Measurements from ENCODE around the gene ODAD2. TPM values are rescaled to one million over a fixed set of nuclear protein-coding genes. Genes with fewer than 3 reads are reported as not detected.

Gene ODAD2
- total RNA-seq, 1 experiment from 2014 or later, result 20.4 TPM

DNA sequence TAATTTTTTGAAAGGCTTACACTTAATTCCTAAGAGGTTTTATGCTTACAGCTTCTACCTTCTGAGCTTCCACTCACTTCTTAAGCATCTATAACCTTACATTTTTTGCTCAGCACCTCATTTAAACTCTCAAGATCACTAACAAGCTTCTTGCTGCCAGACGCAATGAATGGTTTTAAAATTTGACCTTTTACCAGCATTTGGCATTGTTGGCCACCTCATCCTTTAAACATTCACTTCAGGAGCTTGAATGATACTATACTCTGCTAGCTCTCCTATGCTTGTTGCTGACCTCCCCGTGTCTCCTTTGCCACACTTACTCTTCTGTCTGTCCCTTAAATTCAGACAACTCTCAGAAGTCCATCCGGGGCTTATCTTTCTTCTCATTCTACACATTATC lies 37.7 kb upstream of the ODAD2 start:
- Histone ChIP-seq H2AFZ (ENCODE audit: low read depth, low read length, poor library complexity, severe bottlenecking) (no peak overlapping the region), H3K9me2 (ENCODE audit: insufficient read depth) (no peaks in the 10 kb centered on the region; the same call in 1 of the 2 replicates), H3K4me1 (ENCODE audit: control insufficient read depth in 1 of 2, insufficient read depth in 2 of 2, low read length in 2 of 2) (peaks cover 0 to 10% of the 10 kb centered on the region in 2 experiments; a peak in 1 of 4 replicates), H3K79me2 (ENCODE audit: insufficient read depth, low read length) (no peaks in the 10 kb centered on the region), H4K20me1 (ENCODE audit: insufficient read depth) (no peaks in the 10 kb centered on the region), H3K27ac (ENCODE audit: low read depth, low read length) (no peak overlapping the region), H3K4me2 (ENCODE audit: low read length) (0 out of 2 replicates have a peak overlapping the region, but pooled peaks have one; percentile 2), H3K9me3 (ENCODE audit: control insufficient read depth in 1 of 2, insufficient read depth in 1 of 2, low read depth in 1 of 2, low read length in 2 of 2) (no peaks in the 10 kb centered on the region), H3K4me3 (replicated peaks in 1 of 2; ENCODE audit: low read depth in 1 of 2, low read length in 2 of 2) (no peak overlapping the region), H3K9ac (ENCODE audit: low read length) (no peak overlapping the region), H3K36me3 (ENCODE audit: control insufficient read depth in 1 of 2, insufficient read depth in 2 of 2, low read length in 2 of 2) (no peaks in the 10 kb centered on the region), H3K27me3 (ENCODE audit: insufficient read depth, low read length) (no peaks in the 10 kb centered on the region)
- no peak for DNase-seq (ENCODE audit: low read depth, low spot score)
- BruUV-seq (replicated peaks), result no TSS peak
- no peak for ATAC-seq
- POLR2A ChIA-PET, result no interaction called here
- CTCF ChIA-PET, result no interaction called here
- intact Hi-C loops (cut with micrococcal nuclease), result no loop called here
- no peak for TF ChIP-seq CEBPB (IDR thresholded peaks at IDR 0.05; ENCODE audit: low read depth)
- no peak for TF ChIP-seq RAD21 (IDR thresholded peaks at IDR 0.05; ENCODE audit: low read depth)
- TF ChIP-seq POLR2A (IDR thresholded peaks at IDR 0.05; ENCODE audit: borderline replicate concordance, extremely low read depth, insufficient read depth, insufficient read length), result no peak
- no peak for TF ChIP-seq ZFX (IDR thresholded peaks at IDR 0.05)
- no peak for TF ChIP-seq TCF7L2 (IDR thresholded peaks at IDR 0.05; ENCODE audit: borderline replicate concordance, extremely low read depth, insufficient read depth, insufficient read length)
- TF ChIP-seq CBX3 (IDR thresholded peaks at IDR 0.05; ENCODE audit: low read depth), result no peak
- RAD21 ChIA-PET (ENCODE audit: low non-redundant PET in 1 of 2, low total read pairs in 2 of 2, uncharacterized antibody in 2 of 2, unreplicated experiment in 2 of 2), result no interaction called here

DNA sequence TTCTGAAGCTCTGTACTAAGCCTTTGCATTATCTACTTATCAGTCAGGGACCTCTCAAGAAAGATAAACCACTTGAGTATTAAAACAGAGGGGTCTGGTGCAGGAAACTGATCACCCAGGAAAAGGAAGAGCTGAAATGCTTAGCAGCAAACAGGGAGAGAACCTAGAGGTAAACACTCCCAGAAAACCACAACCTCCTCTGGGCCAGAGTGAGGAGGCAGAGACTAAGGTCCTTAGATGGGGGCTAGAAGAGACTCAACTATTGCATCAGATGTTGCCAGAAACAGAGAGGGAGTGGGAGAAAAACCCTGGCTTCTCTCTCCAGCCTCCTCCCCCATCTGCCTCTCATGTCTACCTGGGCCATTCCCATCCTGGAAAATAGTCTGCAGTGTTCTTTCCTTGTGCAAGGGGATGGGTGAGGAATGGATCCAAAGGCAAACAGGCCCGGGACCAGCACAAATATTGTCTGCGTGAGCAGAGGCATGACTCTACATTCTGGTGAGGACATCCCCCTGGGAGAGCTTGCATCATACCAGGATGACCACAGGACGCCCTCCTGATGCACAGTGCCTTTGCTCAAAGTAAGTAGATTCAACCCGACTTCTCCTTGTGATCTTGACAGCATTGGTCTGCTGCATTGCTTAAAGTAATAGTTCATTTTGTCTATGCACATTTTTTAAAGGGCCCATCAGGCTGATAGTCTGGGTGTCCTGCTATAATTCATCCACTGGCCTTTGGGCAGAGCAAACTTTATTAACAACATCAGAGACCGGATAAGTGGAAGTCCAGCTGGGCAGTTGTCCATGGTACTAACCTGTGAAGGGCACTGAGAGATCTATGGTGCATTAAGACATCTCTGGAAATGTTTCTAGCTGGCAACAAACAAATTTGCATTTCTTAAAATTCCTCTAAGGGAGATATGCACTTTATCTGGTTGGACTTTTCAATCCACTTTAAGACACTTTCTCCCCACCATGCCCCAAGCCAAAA lies 22.4 kb upstream of the ODAD2 start:
- Histone ChIP-seq H3K27me3 (ENCODE audit: insufficient read depth, low read length) (no peaks in the 10 kb centered on the region), H3K4me1 (ENCODE audit: control insufficient read depth in 1 of 2, insufficient read depth in 2 of 2, low read length in 2 of 2) (no peaks in the 10 kb centered on the region), H3K4me3 (replicated peaks in 1 of 2; ENCODE audit: low read depth in 1 of 2, low read length in 2 of 2) (no peak overlapping the region), H4K20me1 (ENCODE audit: insufficient read depth) (no peaks in the 10 kb centered on the region), H3K36me3 (ENCODE audit: control insufficient read depth in 1 of 2, insufficient read depth in 2 of 2, low read length in 2 of 2) (no peaks in the 10 kb centered on the region), H3K9me2 (ENCODE audit: insufficient read depth) (no peaks in the 10 kb centered on the region; the same call in 1 of the 2 replicates), H3K9me3 (ENCODE audit: control insufficient read depth in 1 of 2, insufficient read depth in 1 of 2, low read depth in 1 of 2, low read length in 2 of 2) (peaks cover 0 to 6% of the 10 kb centered on the region in 2 experiments; a peak in 1 of 4 replicates), H3K4me2 (ENCODE audit: low read length) (no peak overlapping the region), H3K79me2 (ENCODE audit: insufficient read depth, low read length) (no peaks in the 10 kb centered on the region), H3K27ac (ENCODE audit: low read depth, low read length) (no peak overlapping the region), H2AFZ (ENCODE audit: low read depth, low read length, poor library complexity, severe bottlenecking) (no peak overlapping the region), H3K9ac (ENCODE audit: low read length) (no peak overlapping the region)
- no peak for DNase-seq (ENCODE audit: low read depth, low spot score)
- intact Hi-C loops (cut with micrococcal nuclease), result no loop called here
- POLR2A ChIA-PET, result no interaction called here
- TF ChIP-seq POLR2AphosphoS5 (IDR thresholded peaks at IDR 0.05; ENCODE audit: low read depth, low read length) (no peak), YY1 (IDR thresholded peaks at IDR 0.05; ENCODE audit: extremely low read depth, insufficient replicate concordance, low read depth, low read length) (no peak), POLR2A (IDR thresholded peaks at IDR 0.05; ENCODE audit: borderline replicate concordance, extremely low read depth, insufficient read depth, insufficient read length) (no peak), JUND (IDR thresholded peaks at IDR 0.05) (no peak)
- TF ChIP-seq, protein P1, sequence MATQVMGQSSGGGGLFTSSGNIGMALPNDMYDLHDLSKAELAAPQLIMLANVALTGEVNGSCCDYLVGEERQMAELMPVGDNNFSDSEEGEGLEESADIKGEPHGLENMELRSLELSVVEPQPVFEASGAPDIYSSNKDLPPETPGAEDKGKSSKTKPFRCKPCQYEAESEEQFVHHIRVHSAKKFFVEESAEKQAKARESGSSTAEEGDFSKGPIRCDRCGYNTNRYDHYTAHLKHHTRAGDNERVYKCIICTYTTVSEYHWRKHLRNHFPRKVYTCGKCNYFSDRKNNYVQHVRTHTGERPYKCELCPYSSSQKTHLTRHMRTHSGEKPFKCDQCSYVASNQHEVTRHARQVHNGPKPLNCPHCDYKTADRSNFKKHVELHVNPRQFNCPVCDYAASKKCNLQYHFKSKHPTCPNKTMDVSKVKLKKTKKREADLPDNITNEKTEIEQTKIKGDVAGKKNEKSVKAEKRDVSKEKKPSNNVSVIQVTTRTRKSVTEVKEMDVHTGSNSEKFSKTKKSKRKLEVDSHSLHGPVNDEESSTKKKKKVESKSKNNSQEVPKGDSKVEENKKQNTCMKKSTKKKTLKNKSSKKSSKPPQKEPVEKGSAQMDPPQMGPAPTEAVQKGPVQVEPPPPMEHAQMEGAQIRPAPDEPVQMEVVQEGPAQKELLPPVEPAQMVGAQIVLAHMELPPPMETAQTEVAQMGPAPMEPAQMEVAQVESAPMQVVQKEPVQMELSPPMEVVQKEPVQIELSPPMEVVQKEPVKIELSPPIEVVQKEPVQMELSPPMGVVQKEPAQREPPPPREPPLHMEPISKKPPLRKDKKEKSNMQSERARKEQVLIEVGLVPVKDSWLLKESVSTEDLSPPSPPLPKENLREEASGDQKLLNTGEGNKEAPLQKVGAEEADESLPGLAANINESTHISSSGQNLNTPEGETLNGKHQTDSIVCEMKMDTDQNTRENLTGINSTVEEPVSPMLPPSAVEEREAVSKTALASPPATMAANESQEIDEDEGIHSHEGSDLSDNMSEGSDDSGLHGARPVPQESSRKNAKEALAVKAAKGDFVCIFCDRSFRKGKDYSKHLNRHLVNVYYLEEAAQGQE (IDR thresholded peaks at IDR 0.05; ENCODE audit: low read depth), result peak; percentile 44
- no peak for ATAC-seq
- CTCF ChIA-PET, result no interaction called here
- RAD21 ChIA-PET (ENCODE audit: low non-redundant PET in 1 of 2, low total read pairs in 2 of 2, uncharacterized antibody in 2 of 2, unreplicated experiment in 2 of 2), result no interaction called here
- BruUV-seq (replicated peaks), result no TSS peak

Data from HCT116 (cell line).